Measurements from ENCODE around the gene NCOR2. TPM values are rescaled to one million over a fixed set of nuclear protein-coding genes. Genes with fewer than 3 reads are reported as not detected.

NCOR2 gene
- total RNA-seq, 2 donors from 2014 or later, result 72.8 to 87.8 TPM

- Mint-ChIP-seq H3K4me3 (no peak overlapping the region), H3K27me3 (no peaks in the 10 kb centered on the region), H3K27ac (no peak overlapping the region), H3K9me3 (no peaks in the 10 kb centered on the region), H3K4me1 (peaks cover 16% of the 10 kb centered on the region), H3K36me3 (ENCODE audit: low read depth) (no peaks in the 10 kb centered on the region)
- no peak for ATAC-seq (replicated peaks)
These were observed 4.0 kb downstream of the NCOR2 start for GRCh38 chr12:124563401-124563800.

- no peaks in the 10 kb centered on the region for H3K27me3 Mint-ChIP-seq
- H3K36me3 Mint-ChIP-seq (ENCODE audit: low read depth), result no peaks in the 10 kb centered on the region
- no peaks in the 10 kb centered on the region for H3K9me3 Mint-ChIP-seq
- no peak overlapping the region for H3K4me3 Mint-ChIP-seq
- ATAC-seq (replicated peaks), result no peak
- H3K27ac Mint-ChIP-seq, result no peak overlapping the region
- peaks cover 16% of the 10 kb centered on the region for H3K4me1 Mint-ChIP-seq
These were observed 4.6 kb downstream of the NCOR2 start for GRCh38 chr12:124562796-124563181.

- H3K27ac Mint-ChIP-seq, result no peak overlapping the region
These were observed 5.2 kb downstream of the NCOR2 start for GRCh38 chr12:124562018-124562795.

GRCh38 chr12:124561231-124561630 is 6.2 kb downstream of the NCOR2 start:
- ATAC-seq (replicated peaks), result no peak
- H3K4me1 Mint-ChIP-seq, result peaks cover 16% of the 10 kb centered on the region
- H3K27ac Mint-ChIP-seq, result no peak overlapping the region
- H3K9me3 Mint-ChIP-seq, result no peaks in the 10 kb centered on the region
- H3K36me3 Mint-ChIP-seq (ENCODE audit: low read depth), result no peaks in the 10 kb centered on the region
- H3K27me3 Mint-ChIP-seq, result no peaks in the 10 kb centered on the region
- H3K4me3 Mint-ChIP-seq, result no peak overlapping the region

More at GRCh38 chr12:124562018-124562795, 5.2 kb downstream of the NCOR2 start:
- Mint-ChIP-seq H3K36me3 (ENCODE audit: low read depth) (no peaks in the 10 kb centered on the region), H3K4me3 (no peak overlapping the region), H3K9me3 (no peaks in the 10 kb centered on the region), H3K4me1 (peaks cover 16% of the 10 kb centered on the region), H3K27me3 (no peaks in the 10 kb centered on the region)
- no peak for ATAC-seq (replicated peaks)

- H3K4me3 Mint-ChIP-seq, result no peak overlapping the region
- no peaks in the 10 kb centered on the region for H3K27me3 Mint-ChIP-seq
- no peaks in the 10 kb centered on the region for H3K36me3 Mint-ChIP-seq (ENCODE audit: low read depth)
- no peaks in the 10 kb centered on the region for H3K9me3 Mint-ChIP-seq
- no peak overlapping the region for H3K27ac Mint-ChIP-seq
- ATAC-seq (replicated peaks), result no peak
- H3K4me1 Mint-ChIP-seq, result peaks cover 12% of the 10 kb centered on the region
These were observed 7.1 kb downstream of the NCOR2 start for GRCh38 chr12:124560146-124560890.

GRCh38 chr12:124559182-124560017 is 8.0 kb downstream of the NCOR2 start:
- Mint-ChIP-seq H3K27ac (no peak overlapping the region), H3K4me1 (peaks cover 12% of the 10 kb centered on the region)

GRCh38 chr12:124558313-124558712 is 9.1 kb downstream of the NCOR2 start:
- Mint-ChIP-seq H3K4me3 (no peak overlapping the region), H3K27me3 (no peaks in the 10 kb centered on the region), H3K27ac (no peak overlapping the region), H3K4me1 (peaks cover 12% of the 10 kb centered on the region), H3K36me3 (ENCODE audit: low read depth) (no peaks in the 10 kb centered on the region), H3K9me3 (no peaks in the 10 kb centered on the region)
- no peak for ATAC-seq (replicated peaks)

More at GRCh38 chr12:124559182-124560017, 8.0 kb downstream of the NCOR2 start:
- Mint-ChIP-seq H3K9me3 (no peaks in the 10 kb centered on the region), H3K4me3 (no peak overlapping the region), H3K27me3 (no peaks in the 10 kb centered on the region), H3K36me3 (ENCODE audit: low read depth) (no peaks in the 10 kb centered on the region)
- no peak for ATAC-seq (replicated peaks)

GRCh38 chr12:124557518-124558223 is 9.7 kb downstream of the NCOR2 start:
- H3K4me3 Mint-ChIP-seq, result no peak overlapping the region
- H3K27ac Mint-ChIP-seq, result no peak overlapping the region
- no peaks in the 10 kb centered on the region for H3K36me3 Mint-ChIP-seq (ENCODE audit: low read depth)
- no peaks in the 10 kb centered on the region for H3K27me3 Mint-ChIP-seq
- no peaks in the 10 kb centered on the region for H3K9me3 Mint-ChIP-seq
- ATAC-seq (replicated peaks), result no peak
- peaks cover 12% of the 10 kb centered on the region for H3K4me1 Mint-ChIP-seq

GRCh38 chr12:124556896-124557501 is 10.4 kb downstream of the NCOR2 start:
- Mint-ChIP-seq H3K9me3 (no peaks in the 10 kb centered on the region), H3K4me3 (no peak overlapping the region), H3K27me3 (no peaks in the 10 kb centered on the region), H3K4me1 (peaks cover 12% of the 10 kb centered on the region), H3K36me3 (ENCODE audit: low read depth) (no peaks in the 10 kb centered on the region), H3K27ac (no peak overlapping the region)
- ATAC-seq (replicated peaks), result no peak

- H3K36me3 Mint-ChIP-seq (ENCODE audit: low read depth), result no peaks in the 10 kb centered on the region
- H3K4me1 Mint-ChIP-seq, result peaks cover 6% of the 10 kb centered on the region
- H3K27me3 Mint-ChIP-seq, result no peaks in the 10 kb centered on the region
- H3K9me3 Mint-ChIP-seq, result no peaks in the 10 kb centered on the region
- H3K4me3 Mint-ChIP-seq, result no peak overlapping the region
- no peak overlapping the region for H3K27ac Mint-ChIP-seq
- no peak for ATAC-seq (replicated peaks)
These were observed 11.3 kb downstream of the NCOR2 start for GRCh38 chr12:124556074-124556466.

- H3K27me3 Mint-ChIP-seq, result no peaks in the 10 kb centered on the region
- H3K27ac Mint-ChIP-seq, result no peak overlapping the region
- H3K4me3 Mint-ChIP-seq, result no peak overlapping the region
- H3K36me3 Mint-ChIP-seq (ENCODE audit: low read depth), result no peaks in the 10 kb centered on the region
- H3K4me1 Mint-ChIP-seq, result peaks cover 11% of the 10 kb centered on the region
- no peaks in the 10 kb centered on the region for H3K9me3 Mint-ChIP-seq
- no peak for ATAC-seq (replicated peaks)
These were observed 12.0 kb downstream of the NCOR2 start for GRCh38 chr12:124555168-124556073.

- H3K27me3 Mint-ChIP-seq, result no peaks in the 10 kb centered on the region
- no peak overlapping the region for H3K27ac Mint-ChIP-seq
- H3K36me3 Mint-ChIP-seq (ENCODE audit: low read depth), result no peaks in the 10 kb centered on the region
- H3K9me3 Mint-ChIP-seq, result no peaks in the 10 kb centered on the region
- H3K4me1 Mint-ChIP-seq, result peaks cover 10% of the 10 kb centered on the region
- no peak for ATAC-seq (replicated peaks)
- H3K4me3 Mint-ChIP-seq, result no peak overlapping the region
These were observed 12.9 kb downstream of the NCOR2 start for GRCh38 chr12:124554429-124555029.

Measured in activated T-helper 17 cell treated with anti-CD3 and anti-CD28 coated beads, Interleukin-2, amount 50 U/mL, for 72 hours (primary cell).